Suprapubic skin (tissue), 3 donors: ENCODE results near the gene KRTAP5-11.

ENCODE experiments used
- CTCF ChIP-seq, 2 donors: fragments of 200-600 bp in 1 of 2; fragments of 450-650 bp in 1 of 2; sonication (generic) in 1 of 2; IDR thresholded peaks; one replicate each; pipeline ENCODE4 v1.5.1; 2016 to 2019; ENCODE audit warnings: antibody characterized with exemption in 2 of 2, mild to moderate bottlenecking in 1 of 2, moderate library complexity in 1 of 2
- EP300 ChIP-seq: sonication (generic); formaldehyde crosslinking; IDR thresholded peaks from one replicate; pipeline ENCODE4 v1.6.1; 2017; ENCODE audit warnings: antibody characterized with exemption

DNA sequence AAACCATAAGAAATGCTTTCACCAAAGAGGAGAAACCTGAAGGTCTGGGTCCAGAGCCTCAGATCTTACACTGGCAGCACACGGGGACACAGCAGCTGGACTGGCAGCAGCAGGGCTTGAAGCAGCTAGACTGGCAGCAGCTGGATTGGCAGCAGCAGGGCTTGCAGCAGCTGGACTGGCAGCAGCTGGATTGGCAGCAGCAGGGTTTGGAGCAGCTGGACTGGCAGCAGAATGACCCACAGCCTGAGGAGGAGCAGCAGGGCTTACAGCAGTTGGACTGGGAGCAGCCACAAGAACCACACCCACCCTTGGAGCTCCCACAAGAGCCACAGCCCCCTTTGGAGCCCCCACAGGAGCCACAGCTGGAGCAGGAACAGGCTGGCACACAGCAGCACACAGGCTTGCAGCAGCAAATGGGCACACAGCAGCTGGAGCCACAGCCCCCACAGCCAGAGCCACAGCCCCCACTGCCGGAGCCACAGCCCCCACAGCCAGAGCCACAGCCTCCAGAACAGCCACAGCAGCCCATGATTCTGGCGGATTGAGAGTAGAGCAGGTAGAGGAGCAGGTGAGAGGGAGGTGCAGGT, at the start of gene KRTAP5-11:
- TF ChIP-seq EP300 (no peak), CTCF (IDR thresholded peaks at IDR 0.05) (no peak)
